AG04449 (cell line): Measurements from ENCODE around the gene MAML2.

Source experiments
- CTCF ChIA-PET: fragments of 350-600 bp; formaldehyde crosslinking; extraction: SDS; loops from one replicate; lab custom pipeline; 2021; ENCODE audit warnings: antibody characterized with exemption; lab: Yijun Ruan, JAX
- POLR2A ChIA-PET: fragments of 400-600, 350-600 bp; formaldehyde crosslinking; extraction: SDS; loops from one replicate; lab custom pipeline; 2020; ENCODE audit warnings: antibody characterized with exemption, inconsistent platforms; lab: Yijun Ruan, JAX
- DNase-seq: peaks from one replicate; pipeline ENCODE4 v3.0.0-alpha.2; 2010; ENCODE audit warnings: low read depth, low spot score
- H3K4me3 ChIP-seq: 2 replicates; pipeline ENCODE4 v1.5.1; 2011; ENCODE audit warnings: low read depth, mild to moderate bottlenecking, control low read depth, low read length
- CTCF ChIP-seq: IDR thresholded peaks from one replicate; pipeline ENCODE4 v1.5.1; 2011; ENCODE audit warnings: mild to moderate bottlenecking, moderate library complexity, low read length, control low read depth, inconsistent platforms; ENCODE audit not compliant: insufficient read depth; ENCODE audit errors: missing control alignments

Gene MAML2

GRCh38 chr11:96329855-96330510 is 13.0 kb downstream of the MAML2 start:
- TF ChIP-seq CTCF = no peak
- ChIA-PET CTCF (interaction anchor here (1.2 kb wide), 1 partner anchor 13 kb away, joined by 6 read pairs; the partner anchor contains the start of gene MAML2), POLR2A (no interaction called here)
- no peak for DNase-seq
- no peak overlapping the region for H3K4me3 ChIP-seq

- no peak for TF ChIP-seq CTCF
- H3K4me3 ChIP-seq = no peak overlapping the region
- CTCF ChIA-PET = interaction anchor here (1.2 to 1.4 kb wide), 2 partner anchors 14 to 18 kb away, joined by 4 to 6 read pairs; partner anchors contain the start of gene MAML2
- POLR2A ChIA-PET = no interaction called here
- no peak for DNase-seq
Measured at GRCh38 chr11:96329419-96329818, 13.6 kb downstream of the MAML2 start.

GRCh38 chr11:96328395-96329010 is 14.5 kb downstream of the MAML2 start:
- TF ChIP-seq CTCF = no peak
- no peak for DNase-seq
- ChIA-PET POLR2A (no interaction called here), CTCF (interaction anchor here (1.2 to 1.4 kb wide), 2 partner anchors 14 to 17 kb away, joined by 4 to 13 read pairs; partner anchors contain the start of gene MAML2)
- H3K4me3 ChIP-seq = no peak overlapping the region

GRCh38 chr11:96326959-96327358 is 16.0 kb downstream of the MAML2 start:
- ChIA-PET POLR2A (no interaction called here), CTCF (interaction anchor here (1.4 kb wide), 1 partner anchor 12 kb away, joined by 5 read pairs; no protein-coding TSS in a partner anchor)
- DNase-seq = no peak
- TF ChIP-seq CTCF = no peak
- no peak overlapping the region for H3K4me3 ChIP-seq

GRCh38 chr11:96324912-96325311 is 18.1 kb downstream of the MAML2 start:
- POLR2A ChIA-PET = interaction anchor here (0.6 kb wide), 1 partner anchor 202 kb away, joined by 4 read pairs; no protein-coding TSS in a partner anchor
- CTCF ChIA-PET = interaction anchor here (0.8 to 1.2 kb wide), 4 partner anchors 9 to 20 kb away, joined by 3 to 5 read pairs (median 3); partner anchors contain the start of gene MAML2
- DNase-seq = peak; percentile 61
- TF ChIP-seq CTCF = no peak
- no peak overlapping the region for H3K4me3 ChIP-seq

- CTCF ChIA-PET = interaction anchor here (1.0 to 3.1 kb wide), 2 partner anchors 12 to 13 kb away, joined by 3 to 10 read pairs; no protein-coding TSS in a partner anchor
- no peak for DNase-seq
- POLR2A ChIA-PET = no interaction called here
- no peak for TF ChIP-seq CTCF
- H3K4me3 ChIP-seq = no peak overlapping the region
Measured at GRCh38 chr11:96323642-96323985, 19.4 kb downstream of the MAML2 start.
